HTERT RPE-1 (cell line): ENCODE results near the gene TINAGL1.

ENCODE experiments used
- in situ Hi-C: fragments of 300-500 bp; cut with MboI; formaldehyde crosslinking; loops from 4 replicates; pipeline ENCODE4 v1.14.3; 2020; ENCODE audit warnings: low sequenced_read_pairs

Gene TINAGL1

DNA sequence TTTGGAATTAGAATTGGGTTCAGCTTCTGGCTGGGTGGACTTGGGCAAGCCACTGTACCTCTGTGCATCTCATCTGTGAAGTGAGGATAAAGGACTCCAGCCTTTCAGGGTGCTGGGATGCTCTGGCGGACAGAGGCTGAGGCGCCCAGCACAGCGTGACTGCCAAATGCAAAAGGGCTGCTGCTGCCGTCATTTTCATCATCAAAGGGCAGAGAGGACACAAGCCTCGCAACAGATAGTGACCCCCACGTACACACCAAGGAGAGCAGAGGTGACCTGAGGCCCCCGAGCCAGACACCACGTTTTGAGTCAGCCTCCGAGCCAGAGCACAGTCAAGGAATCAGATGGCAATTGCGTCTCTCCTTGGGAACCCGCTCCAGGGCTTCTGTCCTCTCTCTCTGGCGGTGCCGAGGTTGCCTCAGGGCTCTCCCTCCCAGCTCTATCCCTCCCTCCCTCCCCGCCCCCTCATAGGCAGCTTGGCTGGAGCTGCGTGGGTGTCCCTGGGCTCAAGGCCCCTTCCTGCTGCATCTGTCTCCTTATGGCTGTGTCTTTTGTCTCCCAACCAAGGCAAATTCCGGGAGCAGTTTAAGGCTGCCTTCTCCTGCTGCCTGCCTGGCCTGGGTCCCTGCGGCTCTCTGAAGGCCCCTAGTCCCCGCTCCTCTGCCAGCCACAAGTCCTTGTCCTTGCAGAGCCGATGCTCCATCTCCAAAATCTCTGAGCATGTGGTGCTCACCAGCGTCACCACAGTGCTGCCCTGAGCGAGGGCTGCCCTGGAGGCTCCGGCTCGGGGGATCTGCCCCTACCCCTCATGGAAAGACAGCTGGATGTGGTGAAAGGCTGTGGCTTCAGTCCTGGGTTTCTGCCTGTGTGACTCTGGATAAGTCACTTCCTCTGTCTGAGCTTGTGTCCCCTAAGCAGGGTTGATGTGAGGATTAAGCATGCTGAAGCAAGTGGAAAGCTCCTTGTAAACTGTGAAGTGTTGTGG, 50.2 kb downstream of the TINAGL1 start:
- in situ Hi-C loops, result no loop called here

- in situ Hi-C loops, result no loop called here
Measured at GRCh38 chr1:31627301-31627929, 51.1 kb downstream of the TINAGL1 start.

DNA sequence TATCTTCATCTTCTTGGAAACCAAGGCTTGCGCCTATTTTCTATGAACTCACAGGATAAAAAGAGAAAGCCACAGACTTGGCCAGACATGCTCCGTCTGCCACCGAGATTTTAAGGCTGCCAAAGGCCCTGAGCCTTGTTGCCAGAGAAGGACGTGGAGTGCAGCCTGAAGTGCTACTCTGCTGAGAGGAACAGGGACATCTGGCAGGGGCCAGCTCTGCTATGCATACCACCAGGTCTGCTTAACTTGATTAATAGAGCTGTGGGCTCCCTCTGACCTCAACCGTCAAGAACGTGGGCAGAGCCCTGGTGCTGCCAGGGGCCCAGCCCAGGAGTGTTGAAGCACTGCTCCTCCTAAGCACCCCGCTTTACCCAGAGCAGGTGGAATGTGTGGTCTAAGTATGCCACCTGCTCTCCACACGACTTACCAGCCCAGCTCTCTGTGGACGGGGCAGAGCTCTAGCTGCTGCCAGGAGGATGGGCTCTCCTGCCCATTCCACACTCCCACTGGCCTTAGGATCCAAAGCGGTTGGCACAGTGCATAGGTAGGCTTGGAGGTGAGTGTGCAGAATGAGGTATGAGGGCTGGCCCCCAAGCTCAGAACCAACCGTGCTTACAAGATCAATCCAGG, 51.7 kb downstream of the TINAGL1 start:
- in situ Hi-C loops, result no loop called here

DNA sequence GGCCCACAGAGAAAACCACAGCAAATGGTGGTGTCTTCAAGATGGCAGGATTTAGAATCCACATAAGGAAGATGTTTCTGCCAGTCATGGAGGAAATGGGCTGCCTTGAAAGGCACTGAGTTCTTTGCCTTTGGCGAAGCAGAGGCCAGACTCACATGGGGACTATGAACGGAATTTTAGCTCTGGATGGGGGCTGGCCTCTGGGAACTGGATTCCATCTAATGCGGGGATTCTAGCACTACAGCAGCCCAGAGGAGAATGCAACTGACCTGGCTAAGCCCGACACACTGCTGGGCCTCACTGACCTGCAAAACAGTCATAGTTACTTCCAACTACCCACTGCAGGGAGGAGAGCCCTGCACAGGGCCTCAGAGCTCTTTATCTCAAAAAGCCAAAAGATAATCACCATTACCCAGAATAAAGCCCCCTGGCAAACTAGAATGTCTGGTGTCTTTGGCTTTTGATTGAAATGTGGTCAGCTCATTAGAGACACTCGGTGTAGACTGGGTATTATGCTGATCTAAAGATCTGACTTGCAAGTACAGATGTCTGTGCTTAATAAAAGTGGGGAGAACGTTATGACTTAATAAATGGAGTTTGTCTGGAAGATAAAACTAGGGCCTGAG, 52.7 kb downstream of the TINAGL1 start:
- in situ Hi-C loops, result no loop called here

DNA sequence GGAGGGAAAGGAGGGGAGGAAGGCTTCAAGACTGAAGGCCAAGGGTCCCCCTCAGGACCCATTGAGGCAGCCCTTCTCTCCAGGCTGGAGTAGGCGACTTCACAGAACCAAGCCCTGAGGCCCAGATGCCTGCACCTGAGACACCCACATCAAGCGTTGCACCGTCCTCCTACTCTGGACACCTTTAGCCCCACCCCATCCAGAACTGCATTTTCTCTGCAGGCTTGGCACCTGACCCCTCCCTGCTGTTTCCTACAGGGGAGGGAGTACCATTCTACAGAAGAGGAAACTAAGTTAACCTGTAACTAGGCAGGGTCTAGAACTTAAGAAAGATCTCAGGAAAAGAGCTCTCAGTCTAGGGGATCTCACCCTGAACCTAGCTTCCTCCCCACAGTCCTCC, 56.3 kb downstream of the TINAGL1 start:
- in situ Hi-C loops, result no loop called here

DNA sequence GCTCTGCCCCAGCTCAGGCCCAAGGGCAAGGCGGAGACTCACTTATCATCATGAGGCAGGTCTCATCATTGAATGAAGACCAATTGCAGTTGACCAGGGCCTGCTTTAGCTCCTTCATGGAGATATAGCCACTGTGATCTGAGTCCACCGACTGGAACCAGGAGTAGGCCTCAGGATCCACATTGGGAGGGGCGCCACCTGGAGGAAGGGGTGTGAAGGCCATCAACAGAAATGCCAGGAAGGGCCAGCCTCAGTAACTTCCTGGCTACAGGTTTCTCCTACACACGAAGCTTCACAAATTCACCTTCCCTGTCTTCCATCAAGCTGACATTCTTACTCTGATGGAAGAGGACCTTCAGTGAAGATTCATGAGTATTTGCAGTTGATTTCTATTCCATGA, 56.8 kb downstream of the TINAGL1 start:
- in situ Hi-C loops, result no loop called here
